SKM-1 treated with dmso at 0.1 percent for 144 hours (cell line): ENCODE measurements around the gene PSMC5.

ENCODE experiments used
- DNase-seq: peaks from one replicate; lab custom pipeline; 2025; ENCODE audit not compliant: unreplicated experiment; lab: John Stamatoyannopoulos, UW

The PSMC5 gene

DNA sequence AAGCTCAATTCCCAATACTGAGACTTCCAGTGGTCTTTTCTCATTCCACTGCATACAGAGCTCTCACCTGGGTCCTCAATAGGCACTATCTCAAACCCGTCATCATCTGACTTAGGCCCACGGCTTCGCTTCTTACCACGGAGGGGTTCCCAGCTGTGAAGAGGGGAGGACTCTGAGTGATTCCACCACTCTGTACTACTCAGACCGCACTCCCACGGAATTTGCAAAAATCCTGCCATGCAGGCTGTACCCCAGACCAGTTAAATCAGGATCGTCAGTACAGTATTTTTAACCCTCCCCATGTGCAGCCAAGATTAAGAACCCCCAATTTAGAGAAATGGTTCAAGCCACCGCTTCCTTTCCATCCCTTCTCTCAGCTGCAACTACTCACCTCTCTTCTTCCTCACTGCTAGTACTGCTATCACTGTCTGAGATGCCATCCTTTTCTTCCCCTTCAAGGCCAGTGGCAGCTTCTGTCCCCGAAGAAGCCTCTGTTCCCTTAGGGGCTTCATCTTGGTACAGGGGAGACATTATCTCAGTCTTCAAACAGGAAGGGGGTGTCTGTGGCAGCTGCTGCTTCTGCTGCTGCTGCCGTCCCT is 6.2 kb upstream of the PSMC5 start:
- DNase-seq = no peak

DNA sequence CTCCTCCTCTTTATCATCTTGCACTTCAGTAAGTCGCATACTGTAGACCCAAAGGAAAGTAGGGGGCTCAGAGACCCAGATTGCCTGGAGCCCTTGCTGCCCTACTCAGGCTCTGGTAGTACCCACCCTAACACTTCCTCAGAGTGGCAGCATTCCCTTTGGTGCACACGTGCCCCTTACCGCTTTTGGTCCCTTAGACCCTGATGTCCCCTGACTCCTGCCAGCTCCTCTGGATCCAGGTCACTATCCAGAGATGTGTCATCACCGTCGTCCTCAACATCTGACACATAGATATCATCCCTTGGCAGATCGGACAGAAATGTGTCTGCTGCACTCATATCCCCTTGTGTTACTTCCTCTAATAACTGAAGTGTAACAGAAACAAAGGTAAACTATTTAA is 5.4 kb upstream of the PSMC5 start:
- DNase-seq = no peak

DNA sequence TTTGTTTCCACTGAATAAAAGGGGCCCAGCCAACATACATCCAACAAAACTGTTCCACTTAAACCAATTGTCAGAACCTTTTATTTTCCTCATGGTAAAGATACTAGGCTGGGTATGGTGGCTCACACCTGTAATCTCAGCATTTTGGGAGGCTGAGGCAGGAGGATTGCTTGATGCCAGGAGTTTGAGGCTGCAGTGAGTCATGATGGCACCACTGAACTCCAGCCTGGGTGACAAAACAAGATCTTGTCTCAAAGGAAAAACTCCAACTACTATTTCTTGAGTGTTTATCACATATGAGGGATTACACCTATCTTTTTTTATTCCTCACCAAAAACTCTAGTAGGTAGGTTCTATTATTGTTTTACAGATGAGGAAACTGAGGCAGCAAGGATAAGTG is 4.7 kb upstream of the PSMC5 start:
- DNase-seq = no peak

DNA sequence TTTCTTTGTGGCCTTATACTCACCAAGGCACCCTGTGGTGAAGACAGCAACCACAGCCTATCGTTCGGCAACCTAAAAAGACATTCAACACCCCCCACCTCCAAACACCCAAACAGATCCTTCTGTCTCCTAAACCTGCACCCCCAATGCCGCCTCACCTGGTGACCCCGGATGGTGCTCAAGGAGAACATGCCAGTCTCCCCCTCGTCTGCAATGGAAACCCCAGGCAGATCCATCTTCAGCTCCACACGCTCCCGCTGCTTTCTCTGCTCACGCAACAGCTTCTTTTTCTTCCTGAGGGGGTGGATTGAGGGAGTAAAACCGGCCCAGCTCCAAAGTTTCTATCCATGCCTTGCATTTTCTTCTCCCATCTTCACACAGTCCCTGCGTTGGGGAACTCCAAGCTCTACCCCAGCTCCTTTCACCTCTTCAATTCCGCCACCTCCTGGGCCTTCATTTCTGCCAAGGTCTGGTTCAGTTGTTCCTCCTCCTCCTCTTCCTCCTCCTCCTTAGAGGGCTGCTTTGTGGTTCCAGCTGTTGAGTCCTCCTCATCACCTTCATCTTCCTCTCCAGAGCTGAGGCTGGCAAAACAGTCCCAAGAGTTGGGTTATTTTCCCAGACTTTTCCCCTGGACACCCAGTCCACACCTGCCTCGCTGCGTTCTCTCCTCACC is 3.4 kb upstream of the PSMC5 start:
- no peak for DNase-seq

DNA sequence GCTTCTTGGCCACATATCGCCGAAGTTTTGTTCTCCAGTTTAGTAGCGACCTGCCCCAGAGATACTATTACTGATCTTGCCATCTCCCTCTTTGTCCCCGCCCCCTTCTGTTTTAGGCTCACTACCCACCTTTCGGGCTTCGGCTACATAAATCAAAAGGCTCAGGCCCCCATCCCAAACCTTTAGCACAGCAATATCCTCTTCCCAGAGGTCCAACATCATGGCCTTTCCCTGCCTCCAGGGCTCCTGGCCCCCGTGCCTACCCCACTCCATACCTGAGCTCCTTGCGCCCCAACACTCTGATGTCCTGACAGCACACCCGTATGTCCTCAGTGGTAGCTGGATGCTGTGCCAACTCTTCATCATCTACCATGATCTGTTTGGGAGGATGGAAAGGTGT is 2.9 kb upstream of the PSMC5 start:
- DNase-seq = no peak

DNA sequence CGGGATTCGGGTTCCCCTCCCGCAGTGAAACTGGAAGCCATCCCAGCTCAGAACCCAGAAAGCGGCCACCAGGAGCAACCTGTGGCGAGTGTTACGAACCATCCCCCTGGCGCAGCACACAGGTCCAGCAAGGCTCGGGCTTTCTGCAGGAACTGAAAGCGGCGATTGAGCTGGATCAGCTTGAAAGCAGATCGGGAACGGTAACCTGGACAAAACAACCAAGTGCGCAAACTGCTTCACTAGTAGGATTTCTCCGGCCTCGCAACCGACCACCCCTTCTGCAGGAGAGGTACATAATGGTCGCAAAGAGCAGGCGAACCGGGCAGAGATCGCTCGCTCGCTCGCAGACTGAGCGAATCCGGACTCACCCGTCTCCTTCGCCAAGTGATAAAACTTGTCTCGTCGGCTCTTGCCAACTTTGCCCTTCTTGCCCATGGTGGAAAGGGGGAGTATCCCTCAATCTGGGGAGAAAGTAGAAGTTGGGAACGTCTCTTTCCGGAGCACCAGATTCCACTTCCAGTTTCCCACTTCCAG is 696 bp upstream of the PSMC5 start:
- DNase-seq = no peak

DNA sequence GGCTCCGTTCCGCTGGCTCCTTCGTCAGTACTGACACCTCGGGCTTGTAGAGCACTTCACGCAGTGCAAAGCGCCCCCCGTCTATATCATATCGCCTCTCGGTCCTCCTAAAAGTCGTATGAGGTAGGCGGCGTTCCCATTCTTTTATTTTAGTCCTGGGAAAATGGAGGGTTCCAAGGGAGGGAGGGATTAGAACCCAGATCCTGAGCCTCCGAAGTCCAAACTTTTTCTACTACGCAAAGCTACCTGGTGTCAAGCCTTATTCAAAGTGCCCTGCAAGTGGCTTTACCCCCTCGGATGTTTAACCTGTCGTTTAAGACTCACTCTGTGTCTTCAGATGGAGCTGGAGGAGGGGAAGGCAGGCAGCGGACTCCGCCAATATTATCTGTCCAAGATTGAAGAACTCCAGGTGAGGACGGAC is 580 bp downstream of the PSMC5 start:
- no peak for DNase-seq

DNA sequence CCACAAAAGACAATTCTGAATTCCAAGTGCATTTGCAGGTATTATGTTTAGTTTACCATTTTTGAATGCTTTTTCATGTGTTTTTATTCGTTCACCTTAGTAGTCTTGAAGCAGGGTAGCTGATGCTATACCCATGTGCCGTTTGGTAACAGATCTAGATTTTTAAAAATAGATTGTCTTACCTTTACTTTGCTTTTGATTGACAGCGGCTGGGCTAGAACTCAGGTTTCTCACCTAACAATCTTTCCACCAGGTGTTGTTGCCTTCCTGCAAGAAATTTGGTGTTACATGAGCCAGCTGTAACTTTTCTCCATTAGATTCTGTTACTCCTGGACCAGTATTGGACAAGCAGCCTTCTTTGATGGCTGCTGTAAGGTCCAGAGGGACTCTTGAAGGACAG is 1.7 kb downstream of the PSMC5 start:
- DNase-seq = no peak

DNA sequence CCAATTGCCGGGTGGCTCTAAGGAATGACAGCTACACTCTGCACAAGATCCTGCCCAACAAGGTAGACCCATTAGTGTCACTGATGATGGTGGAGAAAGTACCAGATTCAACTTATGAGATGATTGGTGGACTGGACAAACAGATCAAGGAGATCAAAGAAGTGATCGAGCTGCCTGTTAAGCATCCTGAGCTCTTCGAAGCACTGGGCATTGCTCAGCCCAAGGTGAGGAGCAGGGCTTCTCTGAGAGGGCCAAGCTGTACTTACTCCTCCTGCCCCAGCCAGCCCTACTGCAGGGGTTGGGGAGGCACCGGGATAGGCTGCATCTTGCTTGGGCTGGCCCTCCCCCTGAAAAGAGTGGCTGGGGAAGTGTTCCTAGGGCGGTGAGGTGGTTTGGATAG is 3.0 kb downstream of the PSMC5 start:
- no peak for DNase-seq

DNA sequence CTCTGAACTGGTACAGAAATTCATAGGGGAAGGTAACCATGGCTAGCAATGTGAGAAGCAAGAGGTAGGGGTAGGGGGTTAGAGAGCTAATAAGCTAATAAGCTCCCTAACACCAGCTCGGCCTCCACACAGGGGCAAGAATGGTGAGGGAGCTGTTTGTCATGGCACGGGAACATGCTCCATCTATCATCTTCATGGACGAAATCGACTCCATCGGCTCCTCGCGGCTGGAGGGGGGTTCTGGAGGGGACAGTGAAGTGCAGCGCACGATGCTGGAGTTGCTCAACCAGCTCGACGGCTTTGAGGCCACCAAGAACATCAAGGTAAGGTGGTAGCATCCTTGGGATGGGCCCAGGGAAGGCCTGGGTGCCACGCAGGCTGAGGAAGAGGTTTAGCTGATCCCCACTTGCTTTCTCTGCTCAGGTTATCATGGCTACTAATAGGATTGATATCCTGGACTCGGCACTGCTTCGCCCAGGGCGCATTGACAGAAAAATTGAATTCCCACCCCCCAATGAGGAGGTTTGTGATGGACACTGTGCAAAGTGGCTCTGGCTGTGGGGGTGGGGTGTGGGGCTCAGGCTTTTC is 3.8 kb downstream of the PSMC5 start:
- no peak for DNase-seq

DNA sequence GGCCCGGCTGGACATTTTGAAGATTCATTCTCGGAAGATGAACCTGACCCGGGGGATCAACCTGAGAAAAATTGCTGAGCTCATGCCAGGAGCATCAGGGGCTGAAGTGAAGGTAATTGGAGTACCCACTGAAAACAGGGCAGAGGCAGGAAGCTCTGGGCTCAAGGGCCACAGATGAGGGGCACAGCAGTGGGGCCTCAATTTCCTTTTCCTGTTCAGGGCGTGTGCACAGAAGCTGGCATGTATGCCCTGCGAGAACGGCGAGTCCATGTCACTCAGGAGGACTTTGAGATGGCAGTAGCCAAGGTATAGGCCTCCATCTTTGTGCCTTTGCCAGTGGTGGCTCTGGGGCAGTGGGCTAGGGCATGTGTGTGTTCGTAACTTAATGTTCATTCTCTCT is 4.3 kb downstream of the PSMC5 start:
- no peak for DNase-seq

DNA sequence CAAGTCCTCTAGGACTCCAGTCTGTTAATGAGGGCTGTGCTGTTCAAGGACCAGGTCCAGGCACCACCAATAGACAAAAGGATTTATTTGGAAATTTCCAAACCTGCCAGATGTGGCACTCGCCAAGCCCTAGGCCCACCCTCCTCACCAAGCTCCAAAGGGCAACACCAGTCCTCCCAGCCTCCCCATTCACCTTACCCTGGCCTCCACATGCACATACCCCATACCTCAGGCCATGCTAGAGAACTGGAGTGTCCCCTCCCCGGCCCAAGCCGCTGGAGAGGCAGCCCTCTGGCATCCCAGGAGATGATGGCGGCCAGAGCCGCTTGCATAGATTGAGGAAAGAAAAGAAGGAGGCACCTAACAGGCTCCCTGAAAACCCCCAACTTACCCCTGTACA is 4.8 kb downstream of the PSMC5 start:
- no peak for DNase-seq

DNA sequence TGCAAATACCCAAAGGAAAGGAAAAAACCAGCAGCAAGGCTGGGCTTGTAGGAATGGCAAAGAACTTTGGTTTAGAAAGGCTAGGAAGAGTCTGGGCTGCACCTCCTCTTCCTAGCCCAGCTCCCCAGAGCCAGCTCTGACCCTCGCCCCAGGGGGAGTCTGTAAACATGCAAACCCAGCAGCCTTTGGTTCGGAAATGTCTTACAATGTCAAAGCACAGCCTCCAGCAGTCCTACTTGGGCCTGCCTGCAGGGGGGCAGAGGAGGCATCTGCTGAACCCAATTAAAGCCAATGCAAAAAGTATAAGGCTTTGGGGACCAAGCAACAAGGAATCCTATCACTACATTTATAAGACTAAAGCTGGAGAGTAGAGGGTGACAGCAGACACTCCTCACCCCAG is 5.2 kb downstream of the PSMC5 start:
- no peak for DNase-seq

DNA sequence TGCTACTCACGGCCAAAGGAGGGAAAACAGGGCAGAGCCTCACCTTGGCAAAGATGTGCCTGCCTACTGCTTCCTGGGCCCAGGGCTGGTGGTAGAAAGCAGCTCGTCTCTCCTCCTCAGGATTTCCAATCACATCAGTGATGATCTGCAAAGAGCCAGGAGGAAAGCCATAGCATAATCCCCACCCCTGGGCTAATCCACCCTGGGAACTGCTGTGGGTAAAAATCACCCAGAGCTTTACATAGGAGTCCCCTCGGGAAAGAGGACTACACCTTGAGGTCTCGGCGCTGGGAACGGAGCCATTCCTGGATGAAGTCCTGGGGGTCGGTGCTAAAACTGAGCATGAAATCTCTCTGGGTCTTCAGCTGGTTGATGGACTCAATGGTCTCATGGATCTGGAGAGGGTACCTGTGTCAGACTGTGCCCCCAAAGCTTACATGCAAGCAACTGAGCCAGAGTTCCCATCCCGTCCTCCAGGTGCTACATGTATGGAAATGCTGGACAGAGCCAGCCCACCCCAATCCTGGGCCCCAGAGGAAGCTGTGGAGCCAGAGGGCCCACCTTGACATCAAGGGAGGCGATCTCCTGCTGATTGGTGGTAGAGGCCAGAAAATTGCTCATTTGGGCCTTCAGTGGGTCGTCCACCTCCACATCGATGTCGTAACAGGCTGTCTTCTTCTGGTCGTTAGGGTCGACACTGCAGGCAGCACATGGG is 6.0 kb downstream of the PSMC5 start:
- no peak for DNase-seq

DNA sequence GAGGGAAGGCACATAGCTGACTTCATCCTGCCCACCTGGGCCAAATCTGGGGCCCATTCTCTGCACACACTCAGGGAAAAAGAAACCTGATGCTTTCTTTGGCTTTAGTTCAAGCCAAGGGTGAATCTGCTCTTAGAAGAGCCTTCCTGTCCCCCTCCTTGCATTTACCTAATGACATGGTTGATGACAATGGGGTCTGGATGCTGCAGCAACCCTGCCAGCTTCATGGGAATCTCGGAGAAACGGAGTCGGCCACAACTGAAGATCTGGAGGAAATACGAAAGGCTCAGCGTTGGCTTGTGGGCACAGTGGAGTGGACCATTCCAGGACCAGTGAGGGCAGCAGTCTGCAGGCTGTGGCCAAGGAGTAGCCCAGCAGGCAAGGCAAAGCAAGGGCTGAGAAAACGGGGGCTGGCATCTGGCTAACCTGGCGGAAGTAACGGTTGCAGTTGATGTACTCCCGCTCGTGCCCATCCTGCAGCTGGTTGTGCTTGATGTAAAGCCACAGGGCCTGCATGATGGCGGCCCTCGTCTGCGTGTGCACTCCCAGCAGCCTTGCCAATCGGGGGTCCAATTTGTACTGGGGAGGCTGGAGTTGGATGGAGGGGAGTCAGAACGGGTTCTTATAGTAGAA is 6.6 kb downstream of the PSMC5 start:
- DNase-seq = no peak

DNA sequence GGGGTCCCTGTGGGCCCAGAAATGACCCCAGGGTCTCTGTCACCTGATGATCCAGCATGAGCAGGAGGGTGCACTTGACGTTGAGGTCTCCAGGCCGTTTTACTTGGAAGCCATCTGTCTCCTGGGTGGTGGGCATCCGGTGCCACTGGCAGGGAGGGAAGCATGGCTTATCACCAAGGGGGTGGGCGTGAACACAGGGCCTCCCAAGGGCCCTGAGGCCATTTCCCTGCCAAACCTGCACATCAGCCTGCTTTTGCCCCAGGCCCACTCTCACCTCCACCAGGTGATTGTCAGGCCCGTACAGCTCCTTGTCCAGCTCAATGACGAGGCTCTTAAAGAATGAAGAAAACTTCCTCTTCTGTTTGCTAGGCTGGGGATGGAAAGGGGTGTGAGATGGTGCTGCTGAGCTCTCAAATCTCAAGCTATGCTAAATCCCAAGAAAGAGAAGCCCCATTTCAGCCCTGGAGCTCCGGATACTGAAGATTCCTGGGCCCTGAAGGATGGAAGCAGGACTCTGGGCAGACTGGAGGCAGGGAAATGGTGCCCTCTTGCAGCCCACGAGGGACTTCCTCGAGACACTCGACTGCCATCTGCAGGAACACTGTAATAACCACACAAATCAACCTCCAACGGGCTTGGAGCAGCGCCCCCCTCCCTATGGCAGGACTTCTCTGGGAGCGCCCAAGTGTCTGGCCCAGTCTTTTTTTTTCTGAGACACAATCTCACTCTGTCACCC is 7.4 kb downstream of the PSMC5 start:
- peak; percentile 77 for DNase-seq

DNA sequence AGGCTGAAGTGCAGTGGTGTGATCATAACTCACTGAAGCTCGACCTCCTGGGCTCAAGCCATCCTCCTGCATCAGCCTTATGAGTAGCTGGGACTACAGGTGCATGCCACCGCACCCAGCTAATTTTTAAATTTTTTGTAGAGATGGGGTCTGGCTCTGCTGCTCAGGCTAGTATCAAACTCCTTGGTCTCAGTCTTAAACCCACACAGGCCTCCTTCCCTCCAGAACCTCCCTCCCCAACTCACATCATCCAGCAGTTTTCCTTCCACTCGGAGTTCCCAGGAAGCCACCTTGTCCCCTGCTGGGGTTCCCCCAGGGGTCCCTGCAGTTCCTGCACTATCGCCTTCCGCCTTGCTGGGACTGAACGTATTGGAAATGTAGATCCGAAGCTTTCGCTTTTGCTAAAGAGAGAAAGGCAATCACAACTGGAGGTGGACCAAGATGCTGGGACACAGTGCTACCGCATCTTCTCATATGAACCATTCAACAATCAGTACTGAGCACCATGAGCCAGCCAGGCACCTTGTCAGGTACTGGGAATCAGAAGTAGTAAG is 8.0 kb downstream of the PSMC5 start:
- no peak for DNase-seq

DNA sequence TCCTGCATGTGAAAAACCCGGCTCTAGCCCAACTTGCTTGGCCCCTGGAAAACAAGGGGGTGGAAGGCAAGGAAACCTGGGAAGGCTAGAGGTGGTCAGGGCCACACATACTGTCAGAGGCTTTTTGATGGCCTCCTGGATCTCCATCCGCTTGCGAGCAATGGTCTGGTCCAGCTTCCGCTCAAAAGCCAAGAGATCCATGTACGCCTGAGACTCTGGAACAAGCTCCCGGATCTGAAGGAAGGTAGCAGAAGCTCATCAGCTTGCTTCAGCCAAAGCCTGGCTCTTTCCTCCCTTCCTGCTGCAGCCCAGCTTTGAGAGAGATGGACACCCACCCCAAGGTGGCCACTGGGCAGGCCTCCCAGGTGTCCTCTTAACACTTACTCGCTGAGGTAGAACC is 9.6 kb downstream of the PSMC5 start:
- DNase-seq = no peak

DNA sequence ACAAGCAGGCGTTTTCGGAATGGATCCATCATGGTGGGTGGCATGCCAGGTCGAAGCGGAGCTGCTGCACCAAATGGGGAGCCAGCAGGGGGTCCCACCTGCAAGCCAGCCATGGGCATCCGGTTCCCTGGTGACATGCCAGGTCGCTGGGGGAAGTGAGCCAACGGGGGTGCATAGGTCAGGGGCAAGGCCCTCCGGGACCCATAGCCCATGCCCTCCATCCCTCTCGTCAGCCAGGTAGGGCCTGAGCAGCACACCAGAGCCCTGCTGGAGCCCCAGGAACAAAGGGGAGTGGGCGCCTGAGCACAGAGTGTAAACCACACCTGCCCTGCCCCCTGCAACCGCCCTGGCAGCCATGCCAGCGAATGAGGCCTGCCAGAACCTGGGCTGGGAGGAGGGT is 10.2 kb downstream of the PSMC5 start:
- DNase-seq = no peak

DNA sequence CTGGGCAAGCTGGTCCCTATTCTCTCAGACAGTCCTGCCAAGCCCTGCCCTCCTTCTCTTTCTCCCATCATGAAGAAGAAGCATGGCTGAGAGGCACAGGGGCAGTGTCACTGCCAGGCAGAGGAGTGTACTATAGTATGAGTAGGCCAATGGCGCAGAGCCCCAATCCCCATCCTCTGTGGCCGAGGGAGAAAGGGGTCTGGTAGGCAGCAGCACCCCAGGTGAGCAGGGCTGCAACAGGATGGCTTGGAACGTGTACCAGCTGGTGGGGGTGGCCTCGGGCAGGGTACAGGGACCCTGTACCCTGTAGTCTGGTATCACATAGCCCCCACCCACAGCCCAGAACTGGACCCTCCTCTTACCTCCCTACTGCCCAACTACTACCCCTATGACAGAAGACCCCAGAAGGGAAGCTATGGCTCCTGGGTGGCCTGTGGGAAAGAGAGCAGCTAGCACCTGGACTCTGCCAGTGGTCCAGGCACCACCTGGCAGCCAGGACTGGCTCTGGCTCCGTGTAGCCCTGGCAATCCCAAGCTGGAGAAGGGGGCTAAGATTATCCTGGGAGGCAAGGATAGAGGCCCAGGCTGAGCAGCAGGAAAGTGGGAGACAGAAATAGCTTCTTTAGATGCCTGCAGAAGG is 10.8 kb downstream of the PSMC5 start:
- DNase-seq = no peak
